ENCODE measurements around the gene C19orf67. TPM values are rescaled to one million over a fixed set of nuclear protein-coding genes. Genes with fewer than 3 reads are reported as not detected.

C19orf67 gene
- not detected for polyA plus RNA-seq (2013, experiment 1 of 2; ENCODE audit: insufficient read length)
- not detected for polyA plus RNA-seq (2013, experiment 2 of 2; ENCODE audit: insufficient read length)

GRCh38 chr19:14085309-14085995 lies at the start of gene C19orf67:
C19orf67 (minus strand) TSS chr19:14085783; CDS start chr19:14085627, 156 bp downstream.
- DNase-seq = no peak

- DNase-seq = no peak
Observed at GRCh38 chr19:14135355-14135754, 49.8 kb upstream of the C19orf67 start.

- no peak for DNase-seq
Observed at GRCh38 chr19:14127929-14128509, 42.4 kb upstream of the C19orf67 start.

- no peak for DNase-seq
Observed at GRCh38 chr19:14127176-14127575, 41.6 kb upstream of the C19orf67 start.

- no peak for DNase-seq
Observed at GRCh38 chr19:14122924-14123323, 37.3 kb upstream of the C19orf67 start.

GRCh38 chr19:14120497-14120780 lies 34.9 kb upstream of the C19orf67 start:
- DNase-seq = no peak

GRCh38 chr19:14119644-14120496 lies 34.3 kb upstream of the C19orf67 start:
- DNase-seq = no peak

GRCh38 chr19:14119146-14119545 lies 33.6 kb upstream of the C19orf67 start:
- no peak for DNase-seq

- DNase-seq = peak; percentile 45
Observed at GRCh38 chr19:14118165-14119051, 32.8 kb upstream of the C19orf67 start.

GRCh38 chr19:14117668-14118164 lies 32.1 kb upstream of the C19orf67 start, which contains the start of gene PRKACA:
PRKACA (minus strand) TSS chr19:14117762; CDS start chr19:14117547, 215 bp downstream.
- DNase-seq = peak; percentile 99

- DNase-seq = no peak
Observed at GRCh38 chr19:14116918-14117578, 31.5 kb upstream of the C19orf67 start.

- DNase-seq = no peak
Observed at GRCh38 chr19:14116525-14116917, 30.9 kb upstream of the C19orf67 start.

- no peak for DNase-seq
Observed at GRCh38 chr19:14115756-14116155, 30.2 kb upstream of the C19orf67 start.

- no peak for DNase-seq
Observed at GRCh38 chr19:14114854-14115253, 29.3 kb upstream of the C19orf67 start.

GRCh38 chr19:14114439-14114838 lies 28.9 kb upstream of the C19orf67 start:
- no peak for DNase-seq

GRCh38 chr19:14113762-14114414 lies 28.3 kb upstream of the C19orf67 start:
- no peak for DNase-seq

GRCh38 chr19:14112809-14113385 lies 27.3 kb upstream of the C19orf67 start:
- DNase-seq = no peak

GRCh38 chr19:14112051-14112808 lies 26.6 kb upstream of the C19orf67 start:
- no peak for DNase-seq

- DNase-seq = no peak
Observed at GRCh38 chr19:14111486-14111885, 25.9 kb upstream of the C19orf67 start.

GRCh38 chr19:14110650-14111049 lies 25.1 kb upstream of the C19orf67 start:
- no peak for DNase-seq
